GM23338 (cell line): Measurements from ENCODE around the gene OR6J1. TPM values are rescaled to one million over a fixed set of nuclear protein-coding genes. Genes with fewer than 3 reads are reported as not detected.
"Not testable (repeated sequence)": the region's sequence is repeated elsewhere in the genome, so short reads cannot be mapped to it uniquely, and the experiment has no call there.

Experiments
- ATAC-seq: fragments of 200-7000 bp; cut with Tn5 transposase; 3 replicates; pipeline ENCODE4 v1.9.1; 2020
- DNase-seq: peaks from one replicate; pipeline ENCODE4 v3.0.0-alpha.2; 2015; ENCODE audit warnings: low spot score
- H2AFZ ChIP-seq: fragments of 200-600 bp; sonication (generic); 2 replicates; pipeline ENCODE4 v1.8.0; 2016; ENCODE audit warnings: antibody characterized with exemption, mild to moderate bottlenecking, moderate library complexity
- H3F3A ChIP-seq: fragments of 200-600 bp; sonication (generic); replicated peaks from 2 replicates; pipeline ENCODE4 v1.8.0; 2017; ENCODE audit warnings: antibody characterized with exemption, mixed run types, low read depth
- H3K27ac ChIP-seq: fragments of 200-600 bp; sonication (generic); 2 replicates; pipeline ENCODE4 v1.6.1; 2016; ENCODE audit warnings: low read depth
- H3K27me3 ChIP-seq: fragments of 200-600 bp; sonication (generic); 2 replicates; pipeline ENCODE4 v1.8.0; 2016; ENCODE audit warnings: mild to moderate bottlenecking, mixed run types, moderate library complexity; ENCODE audit not compliant: insufficient read depth
- H3K36me3 ChIP-seq: fragments of 200-600 bp; sonication (generic); 2 replicates; pipeline ENCODE4 v1.8.0; 2016; ENCODE audit warnings: mild to moderate bottlenecking; ENCODE audit not compliant: insufficient read depth
- H3K4me1 ChIP-seq: fragments of 200-600 bp; sonication (generic); 2 replicates; pipeline ENCODE4 v1.8.0; 2016; ENCODE audit warnings: mild to moderate bottlenecking, moderate library complexity; ENCODE audit not compliant: insufficient read depth
- H3K4me2 ChIP-seq: fragments of 200-600 bp; sonication (generic); 2 replicates; pipeline ENCODE4 v1.7.1; 2017; ENCODE audit warnings: mixed run types
- H3K4me3 ChIP-seq: fragments of 200-600 bp; sonication (generic); 2 replicates; pipeline ENCODE4 v1.6.1; 2016; ENCODE audit warnings: mixed run types
- H3K79me2 ChIP-seq: fragments of 200-600 bp; sonication (generic); replicated peaks from 2 replicates; pipeline ENCODE4 v1.8.0; 2017; ENCODE audit warnings: mild to moderate bottlenecking; ENCODE audit not compliant: insufficient read depth
- H3K9me2 ChIP-seq: fragments of 200-600 bp; sonication (generic); 2 replicates; pipeline ENCODE4 v1.8.0; 2017; ENCODE audit not compliant: insufficient read depth
- H4K20me1 ChIP-seq: fragments of 200-600 bp; sonication (generic); replicated peaks from 2 replicates; pipeline ENCODE4 v1.8.0; 2017; ENCODE audit warnings: mild to moderate bottlenecking; ENCODE audit not compliant: insufficient read depth
- H3K27ac Mint-ChIP-seq: 2 replicates; pipeline ENCODE4 v1.8.0; 2020; ENCODE audit warnings: inconsistent platforms, mild to moderate bottlenecking, moderate library complexity, mixed read lengths
- H3K27me3 Mint-ChIP-seq: 3 replicates; pipeline ENCODE4 v1.8.0; 2022; ENCODE audit warnings: low read depth, mild to moderate bottlenecking, moderate library complexity, mixed read lengths, inconsistent platforms; ENCODE audit not compliant: insufficient read depth, poor library complexity
- H3K36me3 Mint-ChIP-seq: 3 replicates; pipeline ENCODE4 v1.8.0; 2021; ENCODE audit warnings: low read depth, mild to moderate bottlenecking, inconsistent platforms, moderate library complexity, mixed read lengths
- H3K4me1 Mint-ChIP-seq: 3 replicates; pipeline ENCODE4 v1.8.0; 2020; ENCODE audit warnings: mild to moderate bottlenecking, inconsistent platforms, mixed read lengths
- H3K4me3 Mint-ChIP-seq: 3 replicates; pipeline ENCODE4 v1.8.0; 2021; ENCODE audit warnings: moderate library complexity, mild to moderate bottlenecking, inconsistent platforms, mixed read lengths
- H3K9me3 Mint-ChIP-seq: 3 replicates; pipeline ENCODE4 v1.8.0; 2020; ENCODE audit warnings: moderate library complexity, mild to moderate bottlenecking, inconsistent platforms, mixed read lengths
- CTCF ChIP-seq, 2 experiments: fragments of 200-600 bp in 1 of 2; sonication (generic) in 1 of 2; conservative IDR thresholded peaks; 2 replicates each; pipeline versions ENCODE4 v1.5.1 to v1.6.1; 2016 to 2017; ENCODE audit warnings: antibody characterized with exemption in 2 of 2, low read depth in 2 of 2, mild to moderate bottlenecking in 2 of 2, moderate library complexity in 1 of 2
- STAT1 ChIP-seq: IDR thresholded peaks from one replicate; pipeline ENCODE4 v1.6.1; 2016; ENCODE audit warnings: antibody characterized with exemption; ENCODE audit not compliant: unreplicated experiment
- ZNF462 ChIP-seq: fragments of 250-450 bp; sonication (Bioruptor Pico); IDR thresholded peaks from 2 replicates; pipeline ENCODE4 v1.5.0; 2020; ENCODE audit warnings: mild to moderate bottlenecking, moderate library complexity
- polyA plus RNA-seq: library from polyadenylated mRNA; unstranded; fragments of >200 nt; fragmentation: Nextera tagmentation; extraction: Ambion mirVana; gene quantifications from 2 replicates; pipeline ENCODE4 v1.2.1, GENCODE V29; 2016
- total RNA-seq: library from RNA; depleted of rRNA; stranded (reverse); fragments of >200 nt; shearing (Covaris generic); gene quantifications from 2 replicates; pipeline ENCODE4 v1.2.3, GENCODE V29; 2014

Gene OR6J1
- total and polyA plus RNA-seq, 2 experiments from 2014 or later, result not detected

DNA sequence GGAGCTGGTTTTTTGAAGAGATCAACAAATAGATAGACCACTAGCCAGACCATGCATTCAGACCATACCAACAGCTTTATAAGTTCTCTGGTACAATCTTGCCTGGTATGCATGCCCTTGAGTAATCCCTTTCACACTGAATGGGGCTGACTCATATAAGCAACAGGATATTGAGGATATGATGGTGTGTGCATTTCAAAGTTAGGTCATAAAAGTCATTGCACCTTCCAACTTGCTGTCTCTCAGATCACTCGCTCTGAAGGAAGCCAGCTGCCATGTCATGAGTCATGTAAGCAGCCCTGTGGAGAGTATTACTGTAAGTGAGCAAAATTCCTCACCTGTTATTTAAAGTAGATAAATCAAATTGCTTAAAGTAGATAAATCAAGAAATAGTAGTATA, 45.0 kb upstream of the OR6J1 start:
- Histone ChIP-seq H2AFZ (no peak overlapping the region), H4K20me1 (no peaks in the 10 kb centered on the region), H3K36me3 (no peaks in the 10 kb centered on the region; the same call in 1 of the 2 replicates), H3K9me2 (no peaks in the 10 kb centered on the region), H3K4me2 (no peak overlapping the region), H3K27ac (no peak overlapping the region), H3K4me3 (no peak overlapping the region), H3F3A (no peaks in the 10 kb centered on the region), H3K4me1 (peaks cover 3% of the 10 kb centered on the region; the same call in 1 of the 2 replicates), H3K79me2 (no peaks in the 10 kb centered on the region), H3K27me3 (no peaks in the 10 kb centered on the region)
- ATAC-seq, result no peak
- no peak for DNase-seq
- Mint-ChIP-seq H3K27ac (no peak overlapping the region), H3K4me1 (peaks cover 11% of the 10 kb centered on the region), H3K9me3 (peaks cover 10% of the 10 kb centered on the region; the same call in 2 of the 3 replicates), H3K36me3 (no peaks in the 10 kb centered on the region; the same call in 2 of the 3 replicates), H3K27me3 (peaks cover 4% of the 10 kb centered on the region), H3K4me3 (no peak overlapping the region)
- TF ChIP-seq STAT1, result no peak

GRCh38 chr14:22687969-22688368, 43.8 kb upstream of the OR6J1 start:
- not testable (repeated sequence) for H3K4me3 ChIP-seq, H3K27me3 ChIP-seq, H3F3A ChIP-seq, H3K36me3 Mint-ChIP-seq, H3K4me2 ChIP-seq, DNase-seq, H3K4me3 Mint-ChIP-seq, H3K36me3 ChIP-seq, H3K9me2 ChIP-seq, H3K9me3 Mint-ChIP-seq, H3K27me3 Mint-ChIP-seq, H3K27ac ChIP-seq, H2AFZ ChIP-seq, ATAC-seq, H3K79me2 ChIP-seq, H4K20me1 ChIP-seq, H3K4me1 ChIP-seq, H3K27ac Mint-ChIP-seq
- peaks cover 11% of the 10 kb centered on the region for H3K4me1 Mint-ChIP-seq

DNA sequence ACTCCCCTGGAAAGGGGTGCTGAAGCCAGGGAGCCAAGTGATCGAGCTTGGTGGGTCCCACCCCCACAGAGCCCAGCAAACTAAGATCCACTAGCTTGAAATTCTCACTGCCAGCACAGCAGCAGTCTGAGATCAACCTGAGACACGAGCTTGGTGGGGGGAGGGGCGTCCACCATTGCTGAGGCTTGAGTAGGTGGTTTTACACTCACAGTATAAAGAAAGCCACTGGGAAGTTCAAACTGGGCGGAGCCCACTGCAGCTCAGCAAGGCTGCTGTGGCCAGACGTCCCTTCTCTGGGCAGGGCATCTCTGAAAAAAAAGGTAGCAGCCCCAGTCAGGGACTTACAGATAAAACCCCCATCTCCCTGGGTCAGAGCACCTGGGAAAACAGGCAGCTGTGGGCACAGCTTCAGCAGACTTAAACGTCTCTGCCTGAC, 42.0 kb upstream of the OR6J1 start:
- not testable (repeated sequence) for H3K27me3 ChIP-seq, H4K20me1 ChIP-seq, H3K79me2 ChIP-seq, H3K9me3 Mint-ChIP-seq, H3K36me3 Mint-ChIP-seq, H3K4me1 ChIP-seq, H3K27me3 Mint-ChIP-seq, H3K4me3 Mint-ChIP-seq, H3K36me3 ChIP-seq, H3K27ac Mint-ChIP-seq, H3K9me2 ChIP-seq, H3K27ac ChIP-seq, H3F3A ChIP-seq
- Histone ChIP-seq H2AFZ (peak overlapping the region; percentile 98), H3K4me3 (0 out of 2 replicates have a peak overlapping the region, but pooled peaks have one; percentile 24), H3K4me2 (peak overlapping the region; percentile 60)
- DNase-seq, result peak; percentile 32
- peak; percentile 62 for ATAC-seq
- peaks cover 11% of the 10 kb centered on the region for H3K4me1 Mint-ChIP-seq

- Histone ChIP-seq H3K4me3 (no peak overlapping the region), H3K79me2 (no peaks in the 10 kb centered on the region), H3F3A (no peaks in the 10 kb centered on the region), H3K27ac (no peak overlapping the region), H3K4me2 (peak overlapping the region; percentile 60), H3K9me2 (no peaks in the 10 kb centered on the region), H3K27me3 (no peaks in the 10 kb centered on the region), H4K20me1 (no peaks in the 10 kb centered on the region), H2AFZ (peak overlapping the region; percentile 98), H3K4me1 (peaks cover 3% of the 10 kb centered on the region; the same call in 1 of the 2 replicates), H3K36me3 (no peaks in the 10 kb centered on the region; the same call in 1 of the 2 replicates)
- Mint-ChIP-seq H3K4me1 (peaks cover 11% of the 10 kb centered on the region), H3K4me3 (no peak overlapping the region; the same call in 2 of the 3 replicates), H3K9me3 (peaks cover 5% of the 10 kb centered on the region; the same call in 2 of the 3 replicates), H3K27ac (no peak overlapping the region; the same call in 1 of the 2 replicates), H3K27me3 (peaks cover 4% of the 10 kb centered on the region), H3K36me3 (no peaks in the 10 kb centered on the region; the same call in 2 of the 3 replicates)
- peak; percentile 32; the same call in 2 of the 3 replicates for ATAC-seq
- DNase-seq, result peak; percentile 2
- TF ChIP-seq ZNF462 (CRISPR knock-in tag) (no peak), CTCF (conservative IDR thresholded peaks at IDR 0.05; ENCODE audit: low read depth in 2 of 2) (no peak)
These were observed 41.3 kb upstream of the OR6J1 start for GRCh38 chr14:22685467-22685866.
